ENCODE measurements around the gene ECE1.
"Not testable (repeated sequence)": the region's sequence is repeated elsewhere in the genome, so short reads cannot be mapped to it uniquely, and the experiment has no call there.

The ECE1 gene

DNA sequence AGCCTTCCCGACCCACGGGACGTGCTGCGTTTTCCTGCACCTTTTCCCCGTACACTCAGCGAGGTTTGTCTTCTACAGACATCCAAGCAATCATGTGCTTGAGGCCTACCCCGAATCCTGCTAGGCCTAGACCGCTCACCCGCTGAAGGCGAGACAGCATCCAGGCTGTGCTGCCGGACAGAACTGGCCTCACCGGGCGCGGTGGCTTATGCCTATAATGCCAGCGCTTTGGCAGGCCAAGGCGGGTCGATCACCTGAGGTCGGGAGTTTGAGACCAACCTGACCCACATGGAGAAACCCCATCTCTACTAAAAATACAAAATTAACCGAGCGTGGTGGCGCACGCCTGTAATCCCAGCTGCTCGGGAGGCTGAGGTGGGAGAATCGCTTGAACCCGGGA, 54.1 kb downstream of the ECE1 start:
- peaks cover 28% of the 10 kb centered on the region for H3K36me3 ChIP-seq
- no peak overlapping the region for H3K4me3 ChIP-seq (ENCODE audit: low read depth, low read length)
- TF ChIP-seq, protein P1, sequence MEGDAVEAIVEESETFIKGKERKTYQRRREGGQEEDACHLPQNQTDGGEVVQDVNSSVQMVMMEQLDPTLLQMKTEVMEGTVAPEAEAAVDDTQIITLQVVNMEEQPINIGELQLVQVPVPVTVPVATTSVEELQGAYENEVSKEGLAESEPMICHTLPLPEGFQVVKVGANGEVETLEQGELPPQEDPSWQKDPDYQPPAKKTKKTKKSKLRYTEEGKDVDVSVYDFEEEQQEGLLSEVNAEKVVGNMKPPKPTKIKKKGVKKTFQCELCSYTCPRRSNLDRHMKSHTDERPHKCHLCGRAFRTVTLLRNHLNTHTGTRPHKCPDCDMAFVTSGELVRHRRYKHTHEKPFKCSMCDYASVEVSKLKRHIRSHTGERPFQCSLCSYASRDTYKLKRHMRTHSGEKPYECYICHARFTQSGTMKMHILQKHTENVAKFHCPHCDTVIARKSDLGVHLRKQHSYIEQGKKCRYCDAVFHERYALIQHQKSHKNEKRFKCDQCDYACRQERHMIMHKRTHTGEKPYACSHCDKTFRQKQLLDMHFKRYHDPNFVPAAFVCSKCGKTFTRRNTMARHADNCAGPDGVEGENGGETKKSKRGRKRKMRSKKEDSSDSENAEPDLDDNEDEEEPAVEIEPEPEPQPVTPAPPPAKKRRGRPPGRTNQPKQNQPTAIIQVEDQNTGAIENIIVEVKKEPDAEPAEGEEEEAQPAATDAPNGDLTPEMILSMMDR (IDR thresholded peaks at IDR 0.05; ENCODE audit: low read depth, low read length) = no peak
- H3K27ac ChIP-seq = no peak overlapping the region
- DNase-seq = no peak
- H3K27me3 ChIP-seq (ENCODE audit: insufficient read depth, low read depth, severe bottlenecking) = no peaks in the 10 kb centered on the region
- H3K9me3 ChIP-seq (ENCODE audit: severe bottlenecking) = no peaks in the 10 kb centered on the region

DNA sequence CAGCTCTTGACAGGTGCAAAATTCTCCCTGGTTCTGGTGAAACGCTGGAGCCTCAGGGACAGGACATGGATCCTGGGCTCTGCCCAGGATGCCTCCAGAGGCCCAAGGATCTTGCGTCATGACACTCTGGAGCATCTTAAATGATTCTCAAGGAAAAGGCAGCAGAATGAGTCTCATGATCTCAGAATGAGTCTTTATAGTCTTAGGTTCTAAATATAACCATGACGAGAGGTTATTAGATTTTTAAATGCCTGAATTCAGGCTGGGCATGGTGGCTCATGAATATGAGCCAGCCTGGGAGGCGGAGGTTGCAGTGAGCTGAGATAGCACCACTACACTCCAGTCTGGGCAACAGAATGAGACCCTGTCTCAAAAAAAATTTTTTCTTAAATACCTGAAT, 55.5 kb downstream of the ECE1 start:
- Histone ChIP-seq H3K36me3 (peaks cover 28% of the 10 kb centered on the region), H3K27me3 (ENCODE audit: insufficient read depth, low read depth, severe bottlenecking) (no peaks in the 10 kb centered on the region), H3K27ac (no peak overlapping the region), H3K9me3 (ENCODE audit: severe bottlenecking) (no peaks in the 10 kb centered on the region), H3K4me3 (ENCODE audit: low read depth, low read length) (no peak overlapping the region)
- TF ChIP-seq, protein P1 (IDR thresholded peaks at IDR 0.05; ENCODE audit: low read depth, low read length) = no peak
- no peak for DNase-seq

DNA sequence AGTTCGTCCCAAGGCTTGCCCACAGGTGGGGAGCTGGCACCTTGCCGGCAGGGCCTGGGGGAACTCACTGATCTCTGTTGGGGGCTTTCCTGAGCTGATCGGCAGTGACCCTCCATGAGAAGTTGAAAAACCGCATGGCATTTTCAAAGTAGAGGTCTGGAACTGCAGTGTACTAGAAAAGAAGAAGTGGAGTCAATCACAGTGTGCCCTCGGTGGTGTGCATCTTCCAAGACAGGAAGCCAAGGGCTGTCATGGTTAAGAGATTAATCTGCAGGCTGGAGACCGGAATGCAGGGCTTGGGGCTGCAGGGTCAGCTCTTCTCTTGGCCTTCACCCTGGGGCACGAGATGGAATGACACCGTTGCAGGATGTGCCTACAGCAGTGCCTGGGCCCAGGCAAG, 56.8 kb downstream of the ECE1 start:
- H3K36me3 ChIP-seq = peaks cover 28% of the 10 kb centered on the region
- no peak overlapping the region for H3K27ac ChIP-seq
- no peak for DNase-seq
- H3K4me3 ChIP-seq (ENCODE audit: low read depth, low read length) = no peak overlapping the region
- H3K9me3 ChIP-seq (ENCODE audit: severe bottlenecking) = no peaks in the 10 kb centered on the region
- no peaks in the 10 kb centered on the region for H3K27me3 ChIP-seq (ENCODE audit: insufficient read depth, low read depth, severe bottlenecking)
- TF ChIP-seq, protein P1 (IDR thresholded peaks at IDR 0.05; ENCODE audit: low read depth, low read length) = no peak

DNA sequence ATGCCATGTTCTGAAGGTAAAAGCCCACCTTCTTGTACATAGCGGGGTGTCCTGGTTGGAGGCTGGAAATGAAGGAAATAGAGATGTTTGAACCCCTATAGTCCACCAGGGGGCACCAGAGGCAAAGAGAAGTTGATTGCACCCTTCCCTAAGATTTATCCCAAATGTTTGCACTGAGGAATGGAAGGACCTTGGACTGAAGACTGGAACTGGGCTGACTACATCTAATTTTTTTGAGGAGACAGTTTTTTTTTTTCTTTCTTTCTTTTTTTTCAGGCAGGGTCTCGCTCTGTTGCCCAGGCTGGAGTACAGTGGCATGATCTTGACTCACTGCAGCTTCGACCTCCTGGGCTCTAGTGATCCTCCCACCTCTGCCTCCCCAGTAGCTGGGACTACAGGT, 58.2 kb downstream of the ECE1 start:
- TF ChIP-seq, protein P1 (IDR thresholded peaks at IDR 0.05; ENCODE audit: low read depth, low read length) = peak; percentile 62
- Histone ChIP-seq H3K9me3 (ENCODE audit: severe bottlenecking) (no peaks in the 10 kb centered on the region), H3K4me3 (ENCODE audit: low read depth, low read length) (no peak overlapping the region), H3K27me3 (ENCODE audit: insufficient read depth, low read depth, severe bottlenecking) (no peaks in the 10 kb centered on the region), H3K27ac (no peak overlapping the region), H3K36me3 (peaks cover 28% of the 10 kb centered on the region)
- DNase-seq = no peak

DNA sequence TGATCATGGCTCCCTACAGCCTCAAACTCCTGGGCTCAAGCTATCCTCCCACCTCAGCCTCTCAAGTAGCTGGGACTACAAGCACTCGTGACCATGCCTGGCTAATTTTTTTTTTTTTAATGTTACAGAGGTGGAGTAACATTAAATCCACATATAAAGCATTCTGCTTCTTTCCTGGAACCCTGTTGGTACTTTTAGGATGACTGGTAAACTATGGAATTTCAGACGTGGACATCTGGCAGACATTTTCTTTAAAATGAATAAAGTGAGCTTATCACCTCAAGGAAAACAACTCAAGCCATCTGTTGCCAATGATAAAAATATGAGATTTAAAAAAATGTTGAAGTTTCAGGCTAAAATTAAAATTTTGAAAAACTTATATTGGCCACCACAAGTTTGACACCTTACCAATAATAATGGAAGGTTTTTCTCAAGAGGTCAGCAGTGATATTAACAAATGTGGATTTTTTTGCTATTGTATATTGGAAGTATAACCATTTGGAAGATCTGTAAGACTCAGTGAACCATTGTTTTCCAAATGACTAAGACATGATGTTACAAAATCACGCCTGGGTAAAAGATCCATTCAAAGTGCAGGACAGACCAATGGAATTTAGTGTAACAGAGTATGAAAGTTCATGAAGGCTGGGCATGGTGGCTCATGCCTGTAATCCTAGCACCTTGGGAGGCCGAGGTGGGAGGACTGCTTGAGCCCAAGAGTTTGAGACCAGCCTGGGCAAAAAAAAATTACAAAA, 60.8 kb downstream of the ECE1 start:
- Histone ChIP-seq H3K9me3 (ENCODE audit: severe bottlenecking) (no peaks in the 10 kb centered on the region), H3K27me3 (ENCODE audit: insufficient read depth, low read depth, severe bottlenecking) (no peaks in the 10 kb centered on the region), H3K36me3 (peaks cover 29% of the 10 kb centered on the region), H3K27ac (no peak overlapping the region), H3K4me3 (ENCODE audit: low read depth, low read length) (no peak overlapping the region)
- no peak for DNase-seq
- TF ChIP-seq, protein P1 (IDR thresholded peaks at IDR 0.05; ENCODE audit: low read depth, low read length) = no peak

DNA sequence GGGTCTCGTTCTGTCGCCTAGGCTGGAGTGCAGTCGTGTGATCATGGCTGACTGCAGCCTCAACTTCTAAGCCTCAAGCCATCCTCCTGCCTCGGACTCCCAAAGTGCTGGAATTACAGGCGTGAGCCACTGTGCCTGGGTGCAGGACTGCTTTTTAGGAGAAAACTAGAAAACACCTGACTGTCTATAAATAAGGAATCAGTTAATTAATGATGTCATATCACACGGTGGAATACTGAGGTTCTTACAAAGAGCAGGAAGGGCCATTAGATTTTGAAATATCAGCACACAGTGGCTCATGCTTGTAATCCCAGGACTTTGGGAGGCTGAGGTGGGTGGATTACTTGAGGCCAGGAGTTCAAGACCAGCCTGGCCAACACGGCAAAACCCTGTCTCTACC, 62.0 kb downstream of the ECE1 start:
- not testable (repeated sequence) for H3K27ac ChIP-seq, DNase-seq

More for the DNA sequence above, 62.0 kb downstream of the ECE1 start:
- H3K36me3 ChIP-seq = peaks cover 34% of the 10 kb centered on the region
- not testable (repeated sequence) for H3K27me3 ChIP-seq (ENCODE audit: insufficient read depth, low read depth, severe bottlenecking); H3K4me3 ChIP-seq (ENCODE audit: low read depth, low read length); H3K9me3 ChIP-seq (ENCODE audit: severe bottlenecking)

All from WERI-Rb-1 (cell line).